ENCODE results near the gene PGS1. TPM values are rescaled to one million over a fixed set of nuclear protein-coding genes. Genes with fewer than 3 reads are reported as not detected.
A peak's percentile ranks its signal among the peaks of the same experiment; 100 is the strongest.

Gene PGS1
- total RNA-seq, 1 donor from 2014 or later = 50.2 TPM

DNA sequence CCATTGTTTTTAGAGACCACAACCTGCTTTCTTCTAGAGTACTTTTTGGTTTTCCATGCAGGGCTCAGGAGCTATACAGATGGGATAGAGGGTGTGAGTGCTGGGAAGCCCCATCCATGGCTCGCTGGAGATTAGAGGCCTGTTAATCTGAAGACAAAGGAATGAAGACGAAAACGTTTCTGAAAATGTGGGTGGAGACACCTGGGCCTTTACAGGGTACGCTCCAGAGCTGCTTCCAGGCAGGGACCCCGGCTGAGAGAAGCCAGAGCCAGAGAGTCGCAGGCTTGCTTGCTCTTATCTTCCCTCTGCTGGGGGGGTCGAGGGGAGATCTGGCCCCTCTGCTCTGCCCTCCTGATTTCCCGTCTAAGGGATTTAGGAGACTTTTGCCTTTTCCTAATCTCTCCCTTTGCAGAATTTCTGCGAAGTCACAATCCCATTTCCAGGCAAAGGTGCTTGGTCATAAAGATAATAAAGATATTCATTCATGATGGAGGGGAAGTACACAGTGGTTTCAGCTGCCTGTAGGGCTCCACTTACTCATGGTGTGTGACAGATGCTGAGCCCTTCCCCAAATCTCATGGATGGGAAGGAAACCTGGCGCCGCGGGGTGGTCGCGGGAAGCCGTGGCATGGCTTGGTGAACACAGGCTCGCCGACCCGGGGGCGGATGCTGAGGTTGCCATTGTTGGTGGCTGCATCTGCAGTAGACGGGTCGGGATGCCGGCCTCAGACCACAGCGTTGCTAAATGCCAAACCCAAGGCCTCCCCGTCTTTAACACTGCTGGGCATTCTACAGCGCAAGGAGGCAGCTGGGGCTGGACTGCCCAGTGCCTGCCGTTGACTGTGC is 13.8 kb upstream of the PGS1 start:
- no peaks in the 10 kb centered on the region for H3K36me3 Mint-ChIP-seq (ENCODE audit: unreplicated experiment)
- H3K4me1 Mint-ChIP-seq (ENCODE audit: low read depth, unreplicated experiment) = peaks cover 17% of the 10 kb centered on the region
- peaks cover 8% of the 10 kb centered on the region for H3K27me3 Mint-ChIP-seq (ENCODE audit: unreplicated experiment)
- no peak for DNase-seq
- H3K4me3 Mint-ChIP-seq (ENCODE audit: unreplicated experiment) = no peak overlapping the region
- no peak overlapping the region for H3K27ac Mint-ChIP-seq (ENCODE audit: unreplicated experiment)
- H3K9me3 Mint-ChIP-seq (ENCODE audit: unreplicated experiment) = peaks cover 2% of the 10 kb centered on the region
- TF ChIP-seq, protein P1, sequence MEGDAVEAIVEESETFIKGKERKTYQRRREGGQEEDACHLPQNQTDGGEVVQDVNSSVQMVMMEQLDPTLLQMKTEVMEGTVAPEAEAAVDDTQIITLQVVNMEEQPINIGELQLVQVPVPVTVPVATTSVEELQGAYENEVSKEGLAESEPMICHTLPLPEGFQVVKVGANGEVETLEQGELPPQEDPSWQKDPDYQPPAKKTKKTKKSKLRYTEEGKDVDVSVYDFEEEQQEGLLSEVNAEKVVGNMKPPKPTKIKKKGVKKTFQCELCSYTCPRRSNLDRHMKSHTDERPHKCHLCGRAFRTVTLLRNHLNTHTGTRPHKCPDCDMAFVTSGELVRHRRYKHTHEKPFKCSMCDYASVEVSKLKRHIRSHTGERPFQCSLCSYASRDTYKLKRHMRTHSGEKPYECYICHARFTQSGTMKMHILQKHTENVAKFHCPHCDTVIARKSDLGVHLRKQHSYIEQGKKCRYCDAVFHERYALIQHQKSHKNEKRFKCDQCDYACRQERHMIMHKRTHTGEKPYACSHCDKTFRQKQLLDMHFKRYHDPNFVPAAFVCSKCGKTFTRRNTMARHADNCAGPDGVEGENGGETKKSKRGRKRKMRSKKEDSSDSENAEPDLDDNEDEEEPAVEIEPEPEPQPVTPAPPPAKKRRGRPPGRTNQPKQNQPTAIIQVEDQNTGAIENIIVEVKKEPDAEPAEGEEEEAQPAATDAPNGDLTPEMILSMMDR (IDR thresholded peaks at IDR 0.05; ENCODE audit: partially characterized antibody, unreplicated experiment) = no peak

DNA sequence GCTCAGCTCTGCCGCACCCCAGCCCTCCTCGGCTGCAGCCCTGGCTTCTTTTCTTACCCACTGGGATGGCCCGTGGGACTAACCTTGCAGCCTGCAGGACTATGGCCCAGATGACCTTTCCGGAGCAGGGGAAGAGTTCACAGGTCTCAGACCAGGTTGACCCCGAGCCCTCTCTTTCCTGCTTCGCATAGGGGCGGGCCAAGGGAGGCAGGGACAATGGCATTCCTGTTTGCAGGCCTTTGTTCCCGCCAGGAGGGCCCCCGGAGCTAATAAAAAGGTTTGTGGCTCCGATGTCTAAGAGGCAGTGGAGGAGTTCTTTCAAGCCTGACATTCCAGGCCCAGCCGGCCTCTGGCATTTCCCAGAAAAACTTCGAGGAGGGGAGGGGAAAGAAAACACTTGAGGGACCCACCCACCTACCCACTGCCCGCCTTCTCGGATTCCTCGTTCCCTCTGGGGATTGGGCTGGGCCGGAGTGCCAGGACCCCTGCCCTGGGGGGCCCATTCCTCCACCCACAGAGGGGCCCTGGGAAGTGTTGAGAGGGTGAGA is 12.8 kb upstream of the PGS1 start:
- no peak for DNase-seq
- peaks cover 2% of the 10 kb centered on the region for H3K9me3 Mint-ChIP-seq (ENCODE audit: unreplicated experiment)
- TF ChIP-seq, protein P1 (IDR thresholded peaks at IDR 0.05; ENCODE audit: partially characterized antibody, unreplicated experiment) = no peak
- H3K4me3 Mint-ChIP-seq (ENCODE audit: unreplicated experiment) = no peak overlapping the region
- H3K27me3 Mint-ChIP-seq (ENCODE audit: unreplicated experiment) = peaks cover 8% of the 10 kb centered on the region
- peaks cover 17% of the 10 kb centered on the region for H3K4me1 Mint-ChIP-seq (ENCODE audit: low read depth, unreplicated experiment)
- H3K27ac Mint-ChIP-seq (ENCODE audit: unreplicated experiment) = no peak overlapping the region
- H3K36me3 Mint-ChIP-seq (ENCODE audit: unreplicated experiment) = no peaks in the 10 kb centered on the region

DNA sequence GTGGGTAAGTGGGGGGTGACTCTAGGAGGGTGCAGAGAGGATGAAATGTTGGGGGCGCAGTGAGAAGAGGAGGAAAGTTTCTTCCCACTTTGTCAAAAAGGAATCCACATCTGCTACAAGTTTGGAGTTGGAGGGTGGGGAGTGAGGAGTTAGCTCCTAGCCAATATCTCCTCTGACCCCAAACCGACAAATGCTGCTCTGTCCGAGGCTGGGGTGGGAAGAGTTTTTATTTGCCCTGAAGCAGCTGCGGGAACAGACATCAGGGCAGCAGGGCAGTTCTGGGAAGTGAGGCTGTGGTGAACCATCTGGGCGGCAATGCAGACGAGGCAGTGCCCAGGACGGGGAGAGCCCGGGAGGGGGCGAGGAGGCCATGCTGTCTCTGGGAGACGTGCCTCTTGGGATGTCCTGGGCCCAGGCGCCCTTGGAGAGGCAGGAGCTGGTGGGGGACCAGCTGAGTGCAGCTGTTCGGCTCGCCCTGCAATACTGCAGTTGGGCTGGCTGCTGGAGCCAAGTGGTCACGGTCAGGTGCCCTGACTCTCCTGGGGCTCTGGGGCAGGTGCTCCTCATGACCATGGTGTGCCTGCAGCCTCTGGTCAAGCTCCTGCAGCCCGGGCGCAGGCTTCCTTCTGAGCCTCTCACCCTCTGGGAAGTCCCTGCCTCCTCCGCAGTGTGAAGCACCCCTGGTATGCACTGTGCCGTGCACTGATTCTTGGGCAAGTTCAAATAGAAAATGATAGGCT is 12.2 kb upstream of the PGS1 start:
- TF ChIP-seq, protein P1 (IDR thresholded peaks at IDR 0.05; ENCODE audit: partially characterized antibody, unreplicated experiment) = no peak
- peak; percentile 39 for DNase-seq
- Mint-ChIP-seq H3K27ac (ENCODE audit: unreplicated experiment) (no peak overlapping the region), H3K9me3 (ENCODE audit: unreplicated experiment) (peaks cover 2% of the 10 kb centered on the region), H3K27me3 (ENCODE audit: unreplicated experiment) (peaks cover 8% of the 10 kb centered on the region), H3K4me1 (ENCODE audit: low read depth, unreplicated experiment) (peaks cover 15% of the 10 kb centered on the region), H3K36me3 (ENCODE audit: unreplicated experiment) (no peaks in the 10 kb centered on the region), H3K4me3 (ENCODE audit: unreplicated experiment) (peak overlapping the region; percentile 15)

DNA sequence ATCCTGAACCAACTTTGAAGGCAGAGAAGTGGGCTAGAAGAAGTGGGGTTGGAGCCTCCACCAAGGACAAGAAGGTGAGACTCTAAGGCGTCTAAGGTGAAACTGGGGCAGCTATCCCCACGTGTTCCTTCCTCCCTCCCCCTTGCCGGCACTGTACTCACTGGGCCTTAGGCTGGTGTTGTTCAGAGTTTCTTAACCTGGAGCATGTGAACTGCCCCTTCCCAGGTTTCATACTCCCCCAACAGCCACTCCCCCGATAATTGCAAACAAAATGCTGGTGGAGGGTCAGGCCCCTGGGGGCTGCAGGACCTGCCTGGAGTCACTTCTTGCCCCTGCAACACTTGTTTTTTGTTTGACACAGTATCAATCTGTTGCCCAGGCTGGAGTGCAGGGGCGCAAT is 11.3 kb upstream of the PGS1 start:
- Mint-ChIP-seq H3K27ac (ENCODE audit: unreplicated experiment) (no peak overlapping the region), H3K9me3 (ENCODE audit: unreplicated experiment) (peaks cover 2% of the 10 kb centered on the region), H3K4me1 (ENCODE audit: low read depth, unreplicated experiment) (peaks cover 13% of the 10 kb centered on the region), H3K27me3 (ENCODE audit: unreplicated experiment) (peaks cover 8% of the 10 kb centered on the region), H3K36me3 (ENCODE audit: unreplicated experiment) (no peaks in the 10 kb centered on the region), H3K4me3 (ENCODE audit: unreplicated experiment) (no peak overlapping the region)
- TF ChIP-seq, protein P1 (IDR thresholded peaks at IDR 0.05; ENCODE audit: partially characterized antibody, unreplicated experiment) = no peak
- no peak for DNase-seq

Data from glutamatergic neuron (in vitro differentiated cells).